GM12891 (cell line): ENCODE measurements around the gene SH3GLB2.

ENCODE experiments used
- PAX5 ChIP-seq: IDR thresholded peaks from 2 replicates; pipeline ENCODE4 v1.6.1; 2011; ENCODE audit warnings: low read length, moderate library complexity, mild to moderate bottlenecking; ENCODE audit not compliant: insufficient read depth, severe bottlenecking
- POLR2A ChIP-seq: IDR thresholded peaks from 2 replicates; pipeline ENCODE4 v1.6.1; 2011; ENCODE audit warnings: low read depth, low read length, control low read depth
- POLR2AphosphoS5 ChIP-seq: IDR thresholded peaks from 2 replicates; pipeline ENCODE4 v1.6.1; 2011; ENCODE audit warnings: low read depth, low read length, control low read depth
- SPI1 ChIP-seq: IDR thresholded peaks from 2 replicates; pipeline ENCODE4 v1.6.1; 2011; ENCODE audit warnings: low read depth, low read length, control low read depth
- TAF1 ChIP-seq: IDR thresholded peaks from 2 replicates; pipeline ENCODE4 v1.6.1; 2011; ENCODE audit warnings: low read depth, low read length, control low read depth

DNA sequence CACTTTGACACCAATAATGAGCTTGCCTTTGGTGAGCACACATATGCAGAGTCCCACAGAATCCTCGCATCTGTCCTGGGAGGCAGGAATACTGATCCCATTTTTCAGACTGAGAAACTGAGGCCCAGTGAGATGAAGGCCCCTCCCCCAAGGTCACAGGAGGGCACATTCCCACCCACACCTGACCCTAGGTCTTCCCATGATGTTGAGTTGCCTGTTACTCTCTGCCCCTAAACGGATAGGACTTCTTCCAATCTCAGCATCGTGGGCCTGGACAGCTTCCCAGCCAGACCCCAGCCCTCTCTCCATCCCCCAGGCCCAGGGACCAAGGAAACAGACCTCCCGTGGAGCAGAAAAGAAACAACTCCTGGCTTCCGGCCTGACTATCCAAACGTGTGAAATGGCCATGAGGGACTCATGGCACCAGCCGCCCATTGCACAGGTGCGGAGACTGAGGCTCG lies 877 bp downstream of the SH3GLB2 start:
- TF ChIP-seq POLR2AphosphoS5 (no peak), POLR2A (no peak), TAF1 (no peak), SPI1 (no peak), PAX5 (no peak)
